ENCODE results near the gene SBNO1.

- no peak for TF ChIP-seq CTCF (IDR thresholded peaks at IDR 0.05; ENCODE audit: insufficient read depth, low read length)
- no peak for TF ChIP-seq REST (IDR thresholded peaks at IDR 0.05; ENCODE audit: insufficient replicate concordance, low read depth)
- TF ChIP-seq POLR2AphosphoS5 (IDR thresholded peaks at IDR 0.05; ENCODE audit: low read depth): no peak
Observed at GRCh38 chr12:123410041-123410412, 45.4 kb upstream of the SBNO1 start.

All from HL-60 (cell line).